Stimulated activated CD8-positive, alpha-beta memory T cell treated with anti-CD3 and anti-CD28 coated beads, Interleukin-7, amount 100 ng/mL, for 4 hours (primary cell): ENCODE data around the gene TLN1.

ENCODE experiments used
- DNase-seq, 2 donors: peaks; one replicate each; pipeline ENCODE4 v3.0.0-alpha.2; 2020; ENCODE audit warnings: low read depth in 2 of 2

The TLN1 gene

DNA sequence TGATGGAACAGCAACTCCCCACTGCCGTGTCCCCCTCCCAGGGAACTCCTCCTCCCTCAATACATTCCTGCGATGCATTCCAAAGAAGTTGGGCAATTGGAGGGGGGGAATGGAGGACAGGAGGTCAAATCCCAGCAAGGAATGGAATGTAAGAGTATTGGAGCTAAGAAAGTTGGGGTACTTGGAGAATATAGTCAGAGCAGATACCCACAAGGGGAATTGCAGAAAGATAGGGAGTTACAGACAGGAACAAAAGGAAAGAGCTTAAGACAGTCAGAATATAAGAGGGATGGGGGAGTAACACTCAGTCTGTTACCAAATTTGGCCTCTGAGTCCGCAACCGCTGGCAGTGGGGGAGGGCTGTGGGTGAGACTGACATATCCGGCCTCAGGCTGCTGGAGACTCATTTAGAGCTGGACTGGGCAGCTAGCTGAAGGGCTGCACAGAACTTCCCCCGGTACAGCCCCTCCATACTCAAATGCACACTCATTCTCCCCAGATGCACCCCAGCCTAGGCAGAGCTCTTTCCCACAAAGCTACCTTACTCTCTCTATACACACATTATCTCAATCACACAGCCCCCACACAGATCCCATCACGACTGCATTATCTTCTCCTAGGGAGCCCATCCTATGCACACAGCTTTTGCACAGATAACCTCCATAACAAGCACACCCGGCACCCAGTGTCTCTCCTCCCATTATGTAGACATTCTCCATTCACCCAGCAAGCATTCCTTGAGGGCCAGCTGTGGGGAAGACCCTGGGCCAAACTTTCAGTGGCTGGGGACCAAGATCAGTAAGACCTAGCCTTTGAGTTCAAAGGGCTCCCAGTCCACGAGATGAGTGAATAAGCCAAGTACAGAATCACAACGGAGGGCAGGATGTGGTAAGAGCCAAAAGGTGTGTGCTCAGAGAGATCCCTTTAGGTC lies 3.7 kb downstream of the TLN1 start:
- DNase-seq = peak in 1 of 2 donors; percentile 26

- no peak for DNase-seq
Measured at GRCh38 chr9:35727676-35728040, 4.3 kb downstream of the TLN1 start.

DNA sequence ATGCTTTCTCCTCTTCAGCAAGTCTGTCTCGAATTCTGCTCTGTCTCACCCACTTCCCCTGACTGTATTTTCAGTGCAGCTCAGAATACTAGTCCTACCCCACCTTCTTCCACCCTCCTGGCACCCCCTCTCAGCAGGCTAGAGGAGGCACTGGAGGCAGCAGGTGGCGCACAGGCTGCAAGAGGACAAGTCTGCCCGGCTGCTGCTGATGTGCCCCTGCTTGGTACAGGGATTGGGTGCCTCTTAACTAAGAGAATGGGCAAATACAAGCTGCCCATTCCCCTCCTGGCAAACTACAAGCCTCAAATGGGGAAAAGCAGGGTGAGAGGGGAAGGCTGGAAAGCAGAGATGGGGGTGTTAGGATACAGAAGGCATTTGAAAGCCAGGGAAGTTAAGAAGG lies 5.1 kb downstream of the TLN1 start:
- no peak for DNase-seq

- no peak for DNase-seq
Measured at GRCh38 chr9:35725362-35725761, 6.6 kb downstream of the TLN1 start.

GRCh38 chr9:35723908-35724307 lies 8.1 kb downstream of the TLN1 start:
- no peak for DNase-seq

GRCh38 chr9:35723426-35723825 lies 8.6 kb downstream of the TLN1 start:
- DNase-seq = no peak

DNA sequence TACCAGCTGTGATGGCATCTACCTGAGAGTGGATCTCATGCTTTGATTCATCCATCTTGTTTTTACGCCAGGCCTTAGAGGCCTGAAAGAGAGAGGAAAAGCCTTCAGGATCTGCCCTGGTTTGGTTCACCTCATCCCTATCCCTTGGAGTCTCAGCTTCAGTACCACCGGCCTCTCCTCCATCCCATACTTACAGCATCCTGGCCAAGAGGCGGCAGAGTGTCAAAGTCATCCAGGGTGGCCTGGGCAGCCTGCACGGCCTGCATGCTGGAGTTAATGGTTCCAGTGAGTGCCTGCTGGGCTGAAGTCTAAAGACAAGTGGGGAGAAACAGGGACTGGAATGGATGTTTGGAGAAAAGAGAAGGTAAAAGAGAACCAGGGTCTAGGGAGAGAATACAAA lies 12.4 kb downstream of the TLN1 start:
- DNase-seq = no peak

DNA sequence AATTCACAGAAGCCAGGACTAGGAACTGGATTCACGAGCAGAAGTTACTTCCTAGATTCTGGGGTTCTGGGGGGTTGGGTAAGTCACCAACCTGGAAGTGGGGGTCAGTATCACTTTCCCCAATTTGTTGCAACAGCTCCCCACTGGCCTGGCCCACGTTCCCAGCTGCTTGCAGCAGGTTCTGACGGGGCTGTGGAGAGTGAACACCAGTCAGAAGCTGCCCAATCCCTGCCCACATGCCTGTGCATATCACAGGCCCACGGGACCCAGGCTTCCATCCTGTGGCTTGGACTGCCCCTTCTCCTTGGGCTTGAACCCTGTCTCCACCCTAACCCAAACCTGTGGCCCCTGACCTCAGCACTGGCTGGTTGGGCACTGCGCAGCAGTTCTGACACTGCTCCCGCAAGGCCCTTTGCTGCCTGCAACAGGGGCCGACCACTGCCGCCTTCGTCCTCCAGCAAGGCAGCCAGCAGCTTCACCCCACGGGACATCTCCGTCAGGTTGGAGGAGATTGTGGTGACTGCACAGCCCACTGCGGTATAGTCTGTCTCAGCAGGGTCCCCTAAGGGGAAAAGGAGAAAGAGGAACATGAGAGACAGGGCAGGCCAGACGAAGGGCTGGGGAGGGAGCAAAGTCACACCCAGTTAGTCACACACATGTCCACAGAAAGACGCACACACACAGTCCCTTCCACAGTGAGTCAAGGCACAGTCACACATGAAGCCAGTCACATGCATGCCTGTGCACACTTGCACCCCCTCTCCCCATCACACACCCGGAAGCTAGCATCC lies 13.1 kb downstream of the TLN1 start:
- no peak for DNase-seq

GRCh38 chr9:35717132-35717870 lies 14.7 kb downstream of the TLN1 start:
- DNase-seq = no peak

GRCh38 chr9:35716230-35716629 lies 15.8 kb downstream of the TLN1 start:
- DNase-seq = no peak

DNA sequence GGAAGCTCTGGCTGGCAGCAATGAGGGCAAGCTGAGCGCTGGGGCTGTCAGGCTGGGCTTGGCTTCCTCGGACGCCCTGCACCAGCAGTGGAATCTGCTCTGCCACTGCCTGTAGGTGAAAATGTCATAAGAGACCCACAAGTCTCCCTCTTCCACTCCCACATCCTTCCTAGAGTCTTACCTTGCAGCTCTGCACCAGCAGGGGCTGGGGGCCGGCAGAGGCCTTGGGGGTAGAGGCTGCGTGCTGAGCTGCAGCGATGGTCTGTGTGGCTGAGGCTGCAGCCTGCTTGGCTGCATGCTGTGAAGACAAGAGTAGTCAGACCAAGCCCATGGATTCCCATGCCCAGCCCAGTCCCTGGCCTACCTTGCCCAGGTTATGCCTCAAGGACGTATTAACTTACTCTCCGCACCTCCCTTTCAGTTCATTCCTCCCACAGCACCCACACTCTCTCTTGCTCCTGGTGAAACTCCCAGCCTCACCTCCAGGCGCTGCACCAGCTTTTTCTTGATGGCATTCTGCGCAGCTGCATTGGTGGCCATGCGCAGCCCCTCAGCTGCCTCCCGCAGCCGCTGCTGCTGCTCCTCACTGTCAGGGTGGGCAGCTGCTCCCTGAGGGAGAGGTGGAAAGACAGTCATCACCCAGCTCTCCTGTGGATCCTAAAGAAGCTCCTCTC lies 17.3 kb downstream of the TLN1 start:
- no peak for DNase-seq

DNA sequence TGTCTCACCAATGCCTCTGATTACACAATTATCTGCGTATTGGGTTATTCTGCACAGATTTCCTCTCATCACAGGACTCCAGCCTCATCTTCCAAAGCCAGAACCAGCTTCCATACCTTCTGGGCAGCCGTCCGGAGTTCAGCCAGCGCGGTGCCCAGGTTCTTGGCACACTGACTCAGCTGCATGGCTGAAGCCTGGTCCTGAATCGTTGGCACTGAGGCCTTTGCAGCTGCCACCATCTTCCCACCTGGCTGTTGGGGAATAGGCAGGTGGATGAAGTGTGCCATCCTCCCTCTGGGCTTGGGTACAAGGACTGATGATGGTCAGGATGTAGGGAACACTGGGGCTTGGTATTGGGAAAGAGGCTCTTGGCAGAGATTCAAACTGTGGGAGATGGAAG lies 17.9 kb downstream of the TLN1 start:
- DNase-seq = no peak

DNA sequence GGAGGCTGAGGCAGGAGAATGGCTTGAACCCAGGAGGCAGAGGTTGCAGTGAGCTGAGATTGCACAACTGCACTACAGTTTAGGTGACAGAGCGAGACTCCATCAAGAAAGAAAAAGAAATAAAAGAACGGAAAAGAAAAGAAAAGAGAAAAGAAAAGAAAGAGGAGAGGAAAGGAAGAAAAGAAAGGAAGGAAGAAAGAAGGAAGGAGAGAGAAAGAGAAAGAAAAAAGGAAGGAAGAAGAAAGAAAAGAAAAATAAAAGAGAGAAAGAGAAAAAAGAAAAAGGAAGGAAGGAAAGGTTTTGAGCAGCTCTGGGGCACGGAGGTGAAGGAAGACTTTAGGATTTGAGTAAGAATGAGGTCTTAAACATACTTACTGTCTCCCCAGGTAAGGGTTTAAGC lies 18.4 kb downstream of the TLN1 start:
- no peak for DNase-seq

DNA sequence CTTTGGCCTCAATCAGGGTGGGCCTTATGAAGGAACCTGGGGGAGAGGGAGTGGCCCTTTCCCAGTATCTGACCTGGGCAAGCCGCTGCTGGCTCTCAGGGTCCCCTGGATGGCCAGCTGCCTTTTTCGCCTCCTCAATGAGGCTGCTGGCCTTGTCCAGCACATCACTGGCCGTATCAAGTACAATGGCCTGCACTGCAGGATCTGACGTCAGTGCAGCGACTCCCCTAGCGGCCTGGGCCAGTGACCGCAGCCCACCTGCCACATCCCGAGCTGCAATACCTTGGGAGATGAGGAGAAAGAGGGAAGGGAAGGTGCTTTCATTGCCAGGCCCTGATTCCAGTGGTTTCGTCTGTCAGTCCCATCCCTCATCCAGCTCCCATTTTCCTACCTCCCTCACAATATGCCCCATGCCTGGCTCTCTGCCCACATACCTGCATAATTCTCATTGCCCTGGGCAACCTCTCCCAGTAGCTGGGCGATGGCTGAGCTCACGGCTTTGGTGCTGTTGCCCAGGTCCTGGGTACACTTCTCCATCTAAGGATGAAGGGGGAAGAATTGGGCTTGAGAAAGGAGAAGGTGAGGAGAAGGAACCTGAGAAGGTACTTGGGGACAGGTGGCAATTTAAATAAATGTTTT lies 19.1 kb downstream of the TLN1 start:
- no peak for DNase-seq

GRCh38 chr9:35711501-35712428 lies 20.2 kb downstream of the TLN1 start:
- DNase-seq = no peak

DNA sequence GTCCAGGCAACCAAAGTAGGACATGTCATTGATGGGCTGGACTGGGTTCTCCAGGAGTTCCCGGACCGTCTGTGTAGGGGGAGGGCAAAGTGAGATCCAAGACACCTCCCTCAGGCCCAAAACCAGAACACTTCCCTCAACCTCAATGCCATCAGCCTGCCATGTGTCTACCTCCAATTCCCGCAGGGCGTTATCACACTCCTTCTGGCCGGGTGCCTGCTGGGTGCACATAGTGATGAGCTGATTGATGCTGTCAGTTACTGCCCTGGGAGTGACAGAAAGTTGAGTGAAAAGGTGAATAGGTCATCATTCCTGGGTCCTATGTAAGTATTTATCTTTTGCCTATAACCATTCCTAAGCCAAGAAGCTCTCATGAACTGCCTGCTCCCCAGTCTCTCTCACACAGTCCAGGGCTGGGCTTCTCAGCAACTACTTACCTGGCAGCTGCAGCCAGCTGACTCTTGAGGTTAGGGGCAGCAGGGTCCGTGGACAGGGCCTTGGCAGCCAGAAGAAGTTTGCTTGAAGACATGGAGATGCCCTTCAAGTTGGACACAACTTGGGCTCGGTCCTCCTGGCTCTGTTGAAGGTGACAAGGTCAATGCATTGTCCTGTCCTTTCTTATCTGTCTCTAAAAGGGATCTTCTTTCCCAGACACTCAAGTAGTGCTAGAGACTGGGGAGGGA lies 21.0 kb downstream of the TLN1 start:
- DNase-seq = no peak

- no peak for DNase-seq
Measured at GRCh38 chr9:35708146-35708545, 23.8 kb downstream of the TLN1 start.

- no peak for DNase-seq
Measured at GRCh38 chr9:35706951-35707350, 25.0 kb downstream of the TLN1 start.

- no peak for DNase-seq
Measured at GRCh38 chr9:35705836-35706430, 26.1 kb downstream of the TLN1 start.
